ENCODE data around the gene FAM83C. TPM values are rescaled to one million over a fixed set of nuclear protein-coding genes. Genes with fewer than 3 reads are reported as not detected.

FAM83C gene
- total and polyA plus RNA-seq, 10 of the 15 experiments (the other 5 are each of a cell fraction or from before 2014, with no cell fraction given): not detected

DNA sequence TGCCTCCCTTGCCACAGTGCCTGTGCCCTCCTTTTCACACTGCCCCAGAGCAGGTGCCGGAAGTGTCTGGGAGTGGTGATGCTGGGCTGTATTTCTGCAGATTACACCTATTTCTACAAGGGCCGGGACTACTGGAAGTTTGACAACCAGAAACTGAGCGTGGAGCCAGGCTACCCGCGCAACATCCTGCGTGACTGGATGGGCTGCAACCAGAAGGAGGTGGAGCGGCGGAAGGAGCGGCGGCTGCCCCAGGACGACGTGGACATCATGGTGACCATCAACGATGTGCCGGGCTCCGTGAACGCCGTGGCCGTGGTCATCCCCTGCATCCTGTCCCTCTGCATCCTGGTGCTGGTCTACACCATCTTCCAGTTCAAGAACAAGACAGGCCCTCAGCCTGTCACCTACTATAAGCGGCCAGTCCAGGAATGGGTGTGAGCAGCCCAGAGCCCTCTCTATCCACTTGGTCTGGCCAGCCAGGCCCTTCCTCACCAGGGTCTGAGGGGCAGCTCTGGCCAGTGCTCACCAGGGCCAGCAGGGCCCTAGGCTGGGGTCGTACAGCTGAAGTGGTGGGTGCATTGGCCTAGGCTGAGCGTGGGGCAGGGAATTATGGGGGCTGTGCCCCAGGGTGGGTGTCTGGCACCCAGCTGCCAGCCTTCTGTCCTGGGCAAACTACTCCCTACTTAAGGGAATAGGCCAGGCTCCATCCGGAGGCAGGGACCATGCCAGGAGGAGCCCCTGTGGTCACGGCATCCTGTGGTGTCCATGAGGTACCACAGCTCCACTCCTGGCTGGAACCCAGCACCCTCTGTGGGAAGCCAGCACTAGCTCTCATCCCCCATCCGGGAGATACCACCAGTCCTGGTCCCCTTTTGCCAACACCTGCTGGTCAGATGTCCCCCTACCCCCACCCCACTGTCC lies 17.8 kb downstream of the FAM83C start:
- FAIRE-seq (no peak), DNase-seq (ENCODE audit: low read depth, low spot score) (no peak), ATAC-seq (no peak)
- Histone ChIP-seq H3K9ac (ENCODE audit: control insufficient read depth, insufficient read depth, low read length) (no peak overlapping the region), H3K4me2 (ENCODE audit: control insufficient read depth, insufficient read depth) (no peak overlapping the region), H3K4me1 (ENCODE audit: control insufficient read depth, insufficient read depth, low read length) (peaks cover 9% of the 10 kb centered on the region), H3K9me3 (replicated peaks; ENCODE audit: control insufficient read depth, insufficient read depth, low read length) (no peaks in the 10 kb centered on the region), H3K36me3 (ENCODE audit: control insufficient read depth in 2 of 2, insufficient read depth in 2 of 2, low read length in 1 of 2) (peaks cover 4 to 16% of the 10 kb centered on the region in 2 experiments), H3K4me3 (no peak overlapping the region), H4K20me1 (ENCODE audit: control insufficient read depth, insufficient read depth) (no peaks in the 10 kb centered on the region), H2AFZ (ENCODE audit: control insufficient read depth, low read depth, low read length) (no peak overlapping the region), H3K27me3 (replicated peaks in 1 of 2; ENCODE audit: control insufficient read depth in 2 of 2, insufficient read depth in 2 of 2, low read length in 1 of 2) (no peaks in the 10 kb centered on the region), H3K79me2 (ENCODE audit: control insufficient read depth, insufficient read depth, low read length) (peaks cover 10% of the 10 kb centered on the region), H3K27ac (ENCODE audit: control insufficient read depth, insufficient read depth) (no peak overlapping the region)
- TF ChIP-seq TCF7 (IDR thresholded peaks at IDR 0.05; ENCODE audit: borderline replicate concordance): no peak
- TF ChIP-seq RCOR1 (conservative IDR thresholded peaks at IDR 0.05; ENCODE audit: low read depth, low read length): no peak
- TF ChIP-seq POLR2A (IDR thresholded peaks at IDR 0.05; ENCODE audit: low read depth, low read length): peak; percentile 13; the same call in 1 of the 2 replicates
- ChIA-PET CTCF (interaction anchor here (2.0 to 9.6 kb wide), 2 partner anchors 29 to 129 kb away, joined by 5 to 98 read pairs; partner anchors contain the start of gene EDEM2), RAD21 (ENCODE audit: unreplicated experiment) (no interaction called here), SMC1A (ENCODE audit: uncharacterized antibody, unreplicated experiment) (no interaction called here), POLR2A (no interaction called here)
- intact Hi-C loops (cut with micrococcal nuclease; ENCODE audit: unreplicated experiment): loop anchor here (5.0 kb wide), 1 partner anchor 447 kb away; the partner anchor contains the start of gene NCOA6
- WGBS (ENCODE audit: insufficient coverage, insufficient replicate concordance, low lambda C conversion rate, missing lambda C conversion rate): 92% methylated on average over 24 of the region's 24 CpGs
- in situ Hi-C loops (cut with MboI): loop anchor here (25.0 kb wide), 1 partner anchor 437 kb away; the partner anchor contains the start of gene NCOA6
- BruUV-seq (replicated peaks): no TSS peak

DNA sequence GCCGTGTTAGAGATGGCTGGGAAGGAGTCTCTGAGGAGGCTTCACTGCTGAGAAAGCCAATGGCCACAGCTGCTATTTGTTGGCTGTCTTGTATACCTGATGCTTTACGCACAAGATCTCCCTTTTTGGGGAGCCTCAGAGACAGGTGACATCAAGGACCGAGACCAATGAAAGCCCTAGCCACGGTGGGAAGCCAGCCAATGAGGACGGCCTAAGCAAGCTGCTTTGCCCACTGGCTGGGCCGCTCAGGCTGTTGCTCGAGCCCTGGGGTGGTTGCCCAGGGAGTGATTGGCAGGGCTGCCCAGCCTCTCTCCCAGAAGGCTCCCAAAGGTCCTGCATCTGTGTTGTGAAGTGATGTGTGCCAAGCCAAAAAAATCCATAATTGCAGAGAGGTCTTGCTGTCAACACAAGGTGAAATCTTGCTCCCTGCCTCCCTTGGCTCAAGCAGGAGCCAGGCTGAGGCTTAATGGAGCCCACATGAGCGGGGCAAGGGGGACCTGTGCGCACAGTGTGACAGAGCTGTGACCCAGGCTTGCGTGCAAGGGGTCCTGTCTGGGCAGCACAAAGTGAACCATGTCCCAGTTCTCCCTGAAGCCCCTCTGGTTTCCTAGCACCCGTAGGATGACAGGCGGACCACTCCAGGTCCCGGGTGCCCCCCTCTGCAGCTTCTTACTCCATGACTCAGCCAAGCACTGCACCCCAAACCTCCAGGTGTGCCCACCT lies 18.6 kb downstream of the FAM83C start:
- Histone ChIP-seq H2AFZ (ENCODE audit: control insufficient read depth, low read depth, low read length) (no peak overlapping the region), H3K9ac (ENCODE audit: control insufficient read depth, insufficient read depth, low read length) (no peak overlapping the region), H4K20me1 (ENCODE audit: control insufficient read depth, insufficient read depth) (no peaks in the 10 kb centered on the region), H3K9me3 (replicated peaks; ENCODE audit: control insufficient read depth, insufficient read depth, low read length) (no peaks in the 10 kb centered on the region), H3K27ac (ENCODE audit: control insufficient read depth, insufficient read depth) (no peak overlapping the region), H3K4me3 (no peak overlapping the region), H3K4me1 (ENCODE audit: control insufficient read depth, insufficient read depth, low read length) (peaks cover 9% of the 10 kb centered on the region), H3K4me2 (ENCODE audit: control insufficient read depth, insufficient read depth) (no peak overlapping the region), H3K27me3 (replicated peaks in 1 of 2; ENCODE audit: control insufficient read depth in 2 of 2, insufficient read depth in 2 of 2, low read length in 1 of 2) (no peaks in the 10 kb centered on the region), H3K79me2 (ENCODE audit: control insufficient read depth, insufficient read depth, low read length) (peaks cover 10% of the 10 kb centered on the region), H3K36me3 (ENCODE audit: control insufficient read depth in 2 of 2, insufficient read depth in 2 of 2, low read length in 1 of 2) (peaks cover 0 to 9% of the 10 kb centered on the region in 2 experiments; a peak in 2 of 4 replicates)
- intact Hi-C loops (cut with micrococcal nuclease; ENCODE audit: unreplicated experiment) (no loop called here), in situ Hi-C loops (cut with MboI) (loop anchor here (25.0 kb wide), 1 partner anchor 436 kb away; the partner anchor contains the start of gene NCOA6)
- BruUV-seq (replicated peaks): no TSS peak
- POLR2A ChIA-PET: no interaction called here
- no peak for TF ChIP-seq IKZF1 (conservative IDR thresholded peaks at IDR 0.05)
- TF ChIP-seq, protein P1, sequence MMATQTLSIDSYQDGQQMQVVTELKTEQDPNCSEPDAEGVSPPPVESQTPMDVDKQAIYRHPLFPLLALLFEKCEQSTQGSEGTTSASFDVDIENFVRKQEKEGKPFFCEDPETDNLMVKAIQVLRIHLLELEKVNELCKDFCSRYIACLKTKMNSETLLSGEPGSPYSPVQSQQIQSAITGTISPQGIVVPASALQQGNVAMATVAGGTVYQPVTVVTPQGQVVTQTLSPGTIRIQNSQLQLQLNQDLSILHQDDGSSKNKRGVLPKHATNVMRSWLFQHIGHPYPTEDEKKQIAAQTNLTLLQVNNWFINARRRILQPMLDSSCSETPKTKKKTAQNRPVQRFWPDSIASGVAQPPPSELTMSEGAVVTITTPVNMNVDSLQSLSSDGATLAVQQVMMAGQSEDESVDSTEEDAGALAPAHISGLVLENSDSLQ (IDR thresholded peaks at IDR 0.05): peak; percentile 43; the same call in 1 of the 2 replicates
- TF ChIP-seq RFX5 (IDR thresholded peaks at IDR 0.05; ENCODE audit: low read depth, low read length): peak; percentile 65; the same call in 1 of the 2 replicates
- RAD21 ChIA-PET (ENCODE audit: unreplicated experiment): interaction anchor here (1.8 kb wide), 1 partner anchor 127 kb away, joined by 10 read pairs; the partner anchor contains the start of gene EDEM2
- CTCF ChIA-PET: interaction anchor here (0.8 to 9.6 kb wide), 3 partner anchors 9 to 178 kb away, joined by 3 to 98 read pairs (median 4); partner anchors contain the start of gene EDEM2
- no peak for ATAC-seq
- no peak for DNase-seq (ENCODE audit: low read depth, low spot score)
- WGBS (ENCODE audit: insufficient coverage, insufficient replicate concordance, low lambda C conversion rate, missing lambda C conversion rate): 86% methylated on average over 13 of the region's 13 CpGs
- SMC1A ChIA-PET (ENCODE audit: uncharacterized antibody, unreplicated experiment): interaction anchor here (0.6 to 0.9 kb wide), 2 partner anchors 135 to 146 kb away, joined by 3 read pairs; no protein-coding TSS in a partner anchor
- no peak for FAIRE-seq
